CD4-positive, alpha-beta T cell treated with Interleukin-15 for 4 hours (primary cell): ENCODE data around the gene NPRL2.

Experiments
- DNase-seq: peaks from one replicate; pipeline ENCODE4 v3.0.0-alpha.2; 2020; ENCODE audit warnings: low spot score

Gene NPRL2

GRCh38 chr3:50373146-50374051 lies 22.8 kb upstream of the NPRL2 start:
- DNase-seq, result no peak

GRCh38 chr3:50372349-50372748 lies 21.8 kb upstream of the NPRL2 start:
- no peak for DNase-seq

GRCh38 chr3:50371133-50371685 lies 20.6 kb upstream of the NPRL2 start:
- DNase-seq, result no peak

- no peak for DNase-seq
Measured at GRCh38 chr3:50370594-50370993, 20.0 kb upstream of the NPRL2 start.

- no peak for DNase-seq
Measured at GRCh38 chr3:50369012-50369670, 18.6 kb upstream of the NPRL2 start.

- no peak for DNase-seq
Measured at GRCh38 chr3:50365842-50366220, 15.3 kb upstream of the NPRL2 start.

- peak; percentile 94 for DNase-seq
Measured at GRCh38 chr3:50365080-50365841, 14.7 kb upstream of the NPRL2 start.

- no peak for DNase-seq
Measured at GRCh38 chr3:50364573-50365079, 14.1 kb upstream of the NPRL2 start.

GRCh38 chr3:50359760-50360110 lies 9.2 kb upstream of the NPRL2 start:
- DNase-seq, result no peak

- peak; percentile 97 for DNase-seq
Measured at GRCh38 chr3:50358911-50359759, 8.6 kb upstream of the NPRL2 start, which contains the start of gene TMEM115. TMEM115 (minus strand) TSS chr3:50359521; CDS start chr3:50359063, 458 bp downstream.

- DNase-seq, result no peak
Measured at GRCh38 chr3:50358355-50358910, 7.9 kb upstream of the NPRL2 start.

- no peak for DNase-seq
Measured at GRCh38 chr3:50357481-50357880, 6.9 kb upstream of the NPRL2 start.

GRCh38 chr3:50356553-50356952 lies 6.0 kb upstream of the NPRL2 start:
- no peak for DNase-seq

- DNase-seq, result no peak
Measured at GRCh38 chr3:50355829-50356552, 5.4 kb upstream of the NPRL2 start.

GRCh38 chr3:50354850-50355249 lies 4.3 kb upstream of the NPRL2 start:
- no peak for DNase-seq

- DNase-seq, result no peak
Measured at GRCh38 chr3:50354186-50354764, 3.7 kb upstream of the NPRL2 start.

GRCh38 chr3:50353245-50354004 lies 2.9 kb upstream of the NPRL2 start:
- no peak for DNase-seq

GRCh38 chr3:50352781-50353180 lies 2.2 kb upstream of the NPRL2 start:
- no peak for DNase-seq

- DNase-seq, result no peak
Measured at GRCh38 chr3:50351323-50351697, 735 bp upstream of the NPRL2 start.
